NCI-H748 (cell line): Measurements from ENCODE around the gene ARL15.
"Not testable (repeated sequence)": the region's sequence is repeated elsewhere in the genome, so short reads cannot be mapped to it uniquely, and the experiment has no call there.

Experiments
- DNase-seq: peaks from one replicate; lab custom pipeline; 2025; ENCODE audit not compliant: unreplicated experiment; lab: John Stamatoyannopoulos, UW

Gene ARL15

DNA sequence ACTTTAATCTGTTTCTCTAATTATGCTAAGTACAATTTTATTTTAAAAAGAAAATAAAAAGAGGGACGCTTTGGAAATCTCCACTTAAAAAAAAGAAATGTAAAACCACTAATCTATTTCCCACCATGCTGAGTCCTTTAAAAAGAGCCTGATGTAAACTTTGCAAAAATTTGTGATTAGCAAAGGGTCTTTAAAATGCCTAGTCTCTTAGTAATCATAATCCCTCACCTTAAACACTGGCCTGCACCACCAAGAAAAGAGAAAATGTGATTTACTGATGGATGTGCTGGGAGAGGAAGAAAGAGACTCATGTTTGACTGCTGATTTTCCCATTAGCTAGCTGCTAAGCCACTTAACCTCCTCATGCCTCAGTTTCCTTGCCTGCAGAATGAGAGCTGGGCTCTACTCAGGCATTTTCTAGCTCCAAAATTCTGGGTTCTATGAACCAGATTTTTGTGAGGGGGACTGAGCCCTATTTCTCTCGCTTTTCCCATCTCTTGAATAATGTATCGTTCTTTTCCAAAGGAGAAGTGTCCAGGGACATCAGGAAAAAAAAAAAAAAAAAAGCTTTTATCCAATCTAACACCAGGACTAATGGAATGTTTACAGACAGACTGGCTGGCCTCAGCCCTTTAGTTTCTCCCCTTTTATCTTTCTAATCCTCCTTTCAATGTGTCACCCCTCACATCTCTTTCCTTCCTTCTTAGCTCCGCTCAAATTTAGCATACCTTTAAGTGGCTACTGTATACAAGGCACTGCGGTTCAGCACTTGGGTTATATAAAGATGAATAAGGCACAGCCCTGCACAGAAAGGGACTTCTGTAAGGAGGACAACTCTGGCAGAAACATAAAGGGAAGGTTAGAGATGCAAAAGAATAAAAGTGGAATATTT, 312.4 kb downstream of the ARL15 start:
- no peak for DNase-seq

DNA sequence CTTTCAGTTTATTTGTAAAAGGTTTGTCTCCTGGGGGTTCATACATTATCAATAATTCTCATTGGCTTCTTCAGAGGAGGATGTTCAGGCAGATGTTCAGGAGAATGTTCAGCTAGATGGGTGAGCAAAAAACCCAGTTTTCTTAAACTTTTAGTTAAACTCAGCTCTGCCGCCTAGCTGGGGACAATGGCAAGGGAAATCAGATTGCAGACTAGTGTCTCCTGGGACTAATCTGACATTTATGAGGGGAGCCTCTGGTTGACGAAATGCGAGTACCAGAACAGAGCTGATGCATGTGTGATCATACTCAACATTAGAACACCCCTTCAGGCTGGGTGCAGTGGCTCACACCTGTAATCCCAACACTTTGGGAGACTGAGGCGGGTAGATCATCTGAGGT, 314.4 kb downstream of the ARL15 start:
- DNase-seq = no peak

DNA sequence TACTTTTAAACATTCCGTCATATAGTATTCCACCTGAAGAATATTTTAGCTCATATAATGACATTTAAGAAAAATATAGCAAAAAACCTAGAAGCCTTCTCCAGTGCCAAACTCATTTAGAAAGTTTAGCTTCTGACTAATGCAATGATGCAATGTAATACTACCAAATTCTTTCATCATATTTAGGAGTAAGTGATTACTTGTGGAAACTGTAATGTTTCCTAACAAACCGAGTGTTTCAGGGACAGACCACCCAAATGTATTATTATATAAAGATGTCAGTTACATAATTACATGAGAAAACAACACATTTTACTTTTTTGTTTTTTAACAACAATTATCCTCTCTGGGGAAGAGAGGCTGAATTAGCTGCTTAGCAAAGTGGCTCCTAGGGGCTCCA, 316.2 kb downstream of the ARL15 start:
- DNase-seq = no peak

DNA sequence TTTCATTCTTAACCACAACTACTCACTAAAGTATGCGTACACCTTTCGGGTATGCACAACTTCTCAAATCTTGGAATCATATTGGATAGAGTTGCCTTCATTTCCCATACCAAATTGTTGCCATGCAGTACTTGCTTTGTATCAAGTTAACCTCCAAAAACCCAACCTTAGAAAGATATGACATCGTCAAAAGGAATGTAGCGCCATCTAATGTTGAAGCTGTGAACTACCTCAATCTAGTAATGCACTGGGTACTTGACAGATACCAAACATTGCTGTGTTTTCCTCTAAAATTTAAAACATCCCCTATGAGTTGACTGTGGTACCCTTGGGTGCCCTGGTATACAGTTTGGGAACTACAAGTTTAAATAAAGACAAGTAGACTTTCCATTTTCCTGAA, 318.4 kb downstream of the ARL15 start:
- DNase-seq = peak; percentile 39

DNA sequence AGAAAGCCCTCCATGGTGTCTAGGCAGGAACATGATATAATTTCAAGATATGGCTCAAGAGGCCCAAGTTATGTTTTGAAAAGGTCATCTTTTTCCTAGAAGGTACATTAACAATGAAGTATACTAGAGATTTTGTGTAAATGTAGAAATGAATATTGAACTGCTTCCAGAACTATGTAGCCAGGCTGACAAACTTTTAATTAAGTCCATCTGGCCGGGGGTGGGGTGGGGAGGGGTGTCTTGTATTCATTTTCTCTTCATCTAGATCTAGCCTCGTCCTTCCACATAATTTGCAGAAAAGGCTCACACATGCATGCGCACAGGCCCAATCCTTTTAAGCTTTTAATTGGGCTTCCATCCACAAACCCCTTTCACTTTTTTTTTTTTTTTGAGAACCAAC, 323.3 kb downstream of the ARL15 start:
- DNase-seq = no peak

DNA sequence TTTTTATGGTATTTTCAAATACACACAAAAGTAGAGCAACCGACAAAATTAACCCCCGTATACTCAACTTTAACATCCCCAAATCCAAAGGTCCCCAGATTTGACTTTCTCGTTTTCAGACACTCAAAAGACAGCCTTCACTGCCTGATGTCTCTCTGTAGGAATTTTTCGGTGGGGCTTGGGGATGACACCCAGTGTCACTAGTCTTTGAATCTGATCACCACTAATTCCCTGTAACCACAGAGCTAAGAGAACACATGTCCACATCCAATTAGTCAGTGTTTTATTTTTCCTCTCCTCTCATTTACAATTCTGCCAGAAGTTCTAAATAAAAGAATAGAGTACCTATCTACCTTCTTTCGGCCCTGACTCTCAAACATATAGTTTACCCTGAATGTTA, 324.6 kb downstream of the ARL15 start:
- no peak for DNase-seq

DNA sequence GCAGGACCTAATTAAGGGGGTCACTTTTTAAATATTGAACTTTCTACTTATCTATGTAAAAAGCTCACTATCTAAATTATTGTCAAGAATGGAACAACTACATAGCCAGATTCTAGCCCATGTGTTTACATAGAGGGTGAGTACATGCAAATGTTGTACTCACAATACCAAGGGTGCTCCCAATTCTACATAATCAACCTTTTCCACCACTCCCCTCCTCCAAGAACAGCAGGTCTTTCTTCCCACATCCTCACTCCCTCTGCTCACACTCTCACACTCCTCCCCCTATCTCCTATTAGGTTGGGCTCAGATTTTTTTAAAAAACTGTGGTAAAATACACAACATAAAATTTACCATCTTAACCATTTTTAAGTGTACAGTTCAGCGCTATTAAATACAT, 325.4 kb downstream of the ARL15 start:
- no peak for DNase-seq

DNA sequence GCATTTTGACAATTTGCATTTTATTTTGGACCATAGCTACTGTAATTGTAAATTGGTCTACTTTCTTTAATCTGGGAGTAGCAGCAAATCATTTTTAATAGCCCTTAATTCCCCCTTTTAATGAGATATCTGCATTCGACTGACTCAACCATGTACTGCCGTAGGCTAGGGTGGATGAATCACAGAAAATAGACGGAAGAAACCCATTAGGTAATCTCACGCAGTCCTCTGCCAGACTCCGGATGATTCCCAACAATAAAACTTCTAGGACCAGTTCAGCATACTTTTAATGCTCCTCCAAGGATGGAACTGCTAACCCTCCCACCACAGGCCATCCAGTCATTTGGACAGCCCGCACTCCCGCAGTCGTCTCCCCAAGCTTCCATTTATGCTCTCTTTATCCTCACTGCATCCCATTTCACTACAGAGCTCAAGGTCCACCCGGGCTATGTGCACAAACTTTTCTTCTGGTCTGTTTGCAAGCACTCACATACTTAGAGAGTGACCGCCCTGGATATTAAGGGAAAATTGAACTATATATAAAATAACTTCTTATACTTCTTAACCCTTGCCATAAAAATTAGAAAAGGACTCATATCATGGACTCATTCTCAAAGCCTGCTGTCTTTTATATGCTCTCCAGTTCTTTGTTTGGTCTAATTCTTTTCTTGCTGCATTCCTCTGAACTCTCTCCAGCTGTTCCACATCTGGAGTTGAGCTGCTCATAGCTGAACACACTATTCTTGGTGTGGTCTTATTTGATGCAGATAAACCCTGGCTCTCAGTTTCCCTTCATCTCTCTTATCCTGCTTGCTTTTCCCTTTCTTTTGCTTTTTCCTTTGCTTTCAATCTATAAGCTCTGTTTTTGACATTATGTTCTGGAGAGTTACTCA, 326.6 kb downstream of the ARL15 start:
- DNase-seq = no peak

DNA sequence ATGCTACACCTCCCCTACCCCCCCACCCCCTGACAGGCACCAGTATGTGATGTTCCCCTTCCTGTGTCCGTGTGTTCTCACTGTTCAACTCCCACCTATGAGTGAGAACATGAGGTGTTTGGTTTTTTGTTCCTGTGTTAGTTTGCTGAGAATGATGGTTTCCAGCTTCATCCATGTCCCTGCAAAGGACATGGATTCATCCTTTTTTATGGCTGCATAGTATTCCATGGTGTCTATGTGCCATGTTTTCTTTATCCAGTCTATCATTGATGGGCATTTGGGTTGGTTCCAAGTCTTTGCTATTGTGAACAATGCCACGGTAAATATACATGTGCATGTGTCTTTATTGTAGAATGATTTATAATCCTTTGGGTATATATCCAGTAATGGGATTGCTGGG, 328.1 kb downstream of the ARL15 start:
- not testable (repeated sequence) for DNase-seq

DNA sequence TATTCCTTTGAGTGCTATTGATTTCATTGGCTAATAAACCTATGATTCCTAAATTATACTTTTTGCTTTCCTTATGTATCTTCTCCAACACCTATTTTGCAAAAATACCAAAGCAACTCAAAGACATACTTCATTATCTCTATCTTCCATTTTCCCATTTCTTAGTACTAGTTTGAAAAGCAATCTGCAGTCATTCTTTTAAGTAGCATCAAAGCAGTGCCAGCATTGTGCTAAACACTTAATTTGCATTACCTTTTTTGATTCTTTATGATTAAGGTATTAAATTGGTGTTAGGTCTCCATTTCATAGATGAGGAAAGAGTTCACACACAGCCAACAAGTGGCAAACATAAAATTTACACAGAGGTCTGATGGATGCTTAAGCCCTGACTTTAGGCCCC, 330.3 kb downstream of the ARL15 start:
- DNase-seq = no peak

DNA sequence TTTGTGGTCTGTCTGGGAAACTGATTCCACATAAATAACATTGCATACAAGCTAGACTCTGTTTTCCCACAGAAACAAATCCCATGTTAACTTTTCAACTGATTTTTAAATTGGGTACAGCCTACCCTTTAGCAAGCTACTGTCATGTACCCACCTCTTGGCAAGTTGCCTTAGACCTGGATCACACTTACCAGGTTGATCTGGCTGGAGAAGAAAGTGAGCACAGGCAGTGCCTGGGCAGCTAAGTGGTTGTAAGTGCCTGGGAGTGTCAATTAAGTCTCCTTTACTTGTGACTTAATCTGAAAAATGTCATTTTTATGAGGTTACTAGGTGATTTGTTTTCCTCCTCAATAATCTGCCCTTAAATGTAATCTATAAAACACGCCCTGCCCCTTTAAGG, 336.4 kb downstream of the ARL15 start:
- DNase-seq = no peak

DNA sequence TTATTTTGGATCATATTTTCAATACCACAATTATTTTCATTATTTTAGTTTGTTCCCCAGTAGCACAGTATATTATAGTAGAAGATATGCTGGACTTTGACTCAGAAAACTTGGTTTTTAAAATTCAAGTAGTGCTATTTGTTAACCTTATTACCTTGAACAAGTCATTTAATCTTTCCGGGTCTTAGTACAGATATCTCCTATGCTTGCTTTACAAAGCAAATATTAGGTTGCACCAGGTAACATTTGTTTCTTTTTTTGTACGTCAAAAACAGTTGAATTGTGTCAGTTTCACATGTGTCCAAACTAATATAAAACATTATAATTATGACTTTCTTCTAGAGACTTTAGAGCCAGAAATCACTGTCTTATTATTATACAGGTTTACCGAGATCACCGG, 338.1 kb downstream of the ARL15 start:
- DNase-seq = no peak

DNA sequence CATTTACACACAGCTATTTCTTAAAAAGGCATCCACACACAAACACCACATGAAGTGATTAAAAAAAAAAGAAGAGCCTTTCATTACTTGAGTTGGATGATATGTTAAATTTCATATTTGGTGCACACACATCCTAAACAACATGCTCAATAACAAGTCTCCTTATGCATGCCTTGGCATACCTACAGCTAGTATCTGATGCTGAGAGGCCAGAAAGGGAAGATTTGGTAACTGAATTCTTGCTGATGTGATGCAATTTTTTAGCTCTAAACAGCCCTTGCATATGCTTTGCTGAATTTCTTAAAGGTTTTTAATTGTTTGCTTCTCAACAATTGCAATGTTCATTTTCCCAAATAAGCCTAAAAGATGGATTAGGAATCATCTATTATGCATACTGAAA, 338.8 kb downstream of the ARL15 start:
- DNase-seq = no peak

DNA sequence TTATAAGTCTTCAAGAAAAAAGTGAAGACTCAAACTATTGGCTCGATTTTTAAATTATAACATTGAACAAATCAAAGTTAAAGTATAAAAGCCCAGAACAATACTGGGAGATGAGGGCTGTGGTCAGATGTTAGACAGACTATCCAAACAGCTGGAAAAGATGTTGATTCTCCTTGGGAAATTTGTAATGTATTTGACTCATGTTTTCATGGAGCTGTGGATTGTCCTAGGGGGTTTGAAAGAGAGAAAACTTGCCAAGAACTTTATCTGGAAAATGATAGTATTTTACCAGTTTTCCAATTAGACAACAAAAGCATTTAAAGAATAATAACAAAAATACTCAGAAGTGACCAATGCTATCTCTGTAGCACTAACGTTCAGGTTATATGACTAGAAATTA, 339.2 kb downstream of the ARL15 start:
- no peak for DNase-seq

DNA sequence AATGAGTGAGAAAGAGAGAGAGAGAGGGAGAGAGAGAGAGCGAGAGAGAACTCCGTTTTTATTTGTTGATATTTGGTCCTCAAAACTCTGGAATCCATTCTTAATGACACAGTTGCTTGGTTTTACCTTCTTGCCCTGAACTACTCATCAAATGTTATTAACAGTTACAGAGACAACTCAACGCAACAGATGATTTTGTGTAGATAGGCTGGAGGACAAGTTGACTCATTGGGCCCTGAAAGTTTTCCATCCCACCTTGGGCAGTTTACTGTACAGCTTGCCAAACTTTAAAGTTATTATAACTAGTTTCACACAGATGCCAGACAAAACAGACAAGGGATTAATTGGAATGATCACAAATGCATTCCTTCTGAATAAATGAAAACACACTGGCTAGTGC, 339.9 kb downstream of the ARL15 start:
- no peak for DNase-seq

DNA sequence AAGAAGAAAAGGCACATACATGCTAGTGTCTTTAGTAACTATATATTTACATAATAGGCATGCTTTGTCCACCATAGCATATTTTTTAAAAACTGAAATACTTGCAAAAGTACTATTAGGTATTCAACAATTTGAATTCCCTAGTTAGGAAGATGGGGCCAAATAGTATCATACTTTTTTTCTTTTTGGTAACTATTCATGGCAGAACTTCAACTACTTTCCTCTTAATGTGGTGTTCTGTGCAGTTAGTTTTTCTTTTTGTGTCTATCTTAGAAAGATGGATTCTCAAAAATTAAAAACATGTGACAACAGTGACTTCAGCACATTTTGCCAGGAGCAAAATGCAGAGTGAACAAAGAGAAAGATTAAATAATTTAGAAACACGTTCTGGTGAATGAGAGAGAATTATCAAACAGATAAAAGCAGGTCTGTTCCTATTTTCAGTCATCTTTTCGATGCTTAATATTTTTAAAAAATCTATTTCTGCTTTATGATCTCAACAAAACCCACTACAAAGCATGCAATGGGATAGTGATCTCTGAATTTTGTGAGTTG, 341.1 kb downstream of the ARL15 start:
- DNase-seq = no peak

DNA sequence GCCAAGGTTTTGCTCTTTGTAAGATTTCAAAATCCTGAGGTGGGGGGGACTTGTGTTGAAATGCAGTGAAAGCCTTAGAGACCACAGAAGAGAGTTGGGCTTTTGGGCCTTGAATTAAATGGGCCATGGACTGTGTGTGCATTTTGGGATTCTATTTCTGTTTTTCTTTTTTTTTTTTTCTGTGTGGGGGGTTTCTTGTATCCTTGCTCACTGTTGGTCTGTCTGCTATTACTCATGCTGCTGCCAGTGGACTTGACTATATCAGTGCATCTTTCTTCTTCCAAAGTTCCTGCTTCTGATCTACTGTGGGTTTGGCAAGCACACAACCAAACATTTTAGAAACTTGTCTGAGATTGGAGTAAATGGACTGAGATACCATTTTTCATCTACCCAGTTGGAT, 344.9 kb downstream of the ARL15 start:
- no peak for DNase-seq

DNA sequence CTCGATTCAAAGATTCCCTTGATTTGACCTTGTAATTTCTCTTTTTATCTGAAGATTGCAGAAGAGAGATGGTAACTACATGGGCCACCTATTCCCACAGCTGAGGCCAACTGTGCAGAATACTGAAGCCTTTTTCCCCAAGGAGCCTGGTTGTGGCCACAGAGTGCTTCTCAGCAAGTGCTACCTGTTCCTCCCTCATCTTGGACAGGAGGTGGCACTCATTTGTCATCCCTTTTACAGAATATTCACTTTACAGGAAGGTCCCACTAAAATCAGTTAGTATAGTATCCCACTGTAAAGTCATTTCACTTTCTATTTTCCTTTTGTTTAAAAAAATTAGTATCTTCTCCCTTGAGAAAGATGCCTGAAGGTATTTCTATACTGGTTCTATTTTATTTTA, 346.4 kb downstream of the ARL15 start:
- DNase-seq = no peak

DNA sequence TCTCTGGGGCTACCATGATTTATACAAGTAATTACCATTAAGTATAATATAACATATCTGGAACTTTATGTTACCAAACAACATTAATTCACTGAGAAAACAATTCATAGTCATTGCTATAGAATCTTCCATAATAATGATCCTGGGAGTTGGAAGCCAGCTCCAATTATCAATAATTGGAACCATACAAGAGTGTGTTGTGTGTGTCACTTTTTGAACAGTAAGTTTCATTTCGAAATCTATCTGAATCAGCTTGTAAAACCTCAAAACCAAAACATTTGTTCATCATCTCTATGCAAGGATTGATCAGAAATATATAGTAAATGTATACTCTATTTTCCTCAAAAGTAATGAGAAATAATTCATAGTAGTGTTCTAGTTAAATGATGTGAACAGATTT, 348.1 kb downstream of the ARL15 start:
- no peak for DNase-seq

DNA sequence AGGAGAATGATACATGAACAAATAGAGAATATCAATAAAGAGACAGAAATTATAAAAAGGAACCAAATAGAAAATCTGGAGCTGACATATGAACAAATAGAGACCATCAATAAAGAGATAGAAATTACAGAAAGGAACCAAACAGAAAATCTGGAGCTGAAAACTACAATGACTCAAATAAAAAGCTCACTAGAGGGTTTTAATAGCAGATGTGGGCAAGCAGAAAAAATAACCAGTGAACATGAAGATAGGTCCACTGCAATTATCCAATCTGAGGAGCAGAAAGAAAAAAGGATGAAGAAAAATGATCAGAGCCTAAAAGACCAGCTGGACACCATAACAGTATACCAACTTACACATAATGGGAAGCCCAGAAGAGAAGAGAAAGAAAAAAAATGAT, 353.7 kb downstream of the ARL15 start:
- no peak for DNase-seq

DNA sequence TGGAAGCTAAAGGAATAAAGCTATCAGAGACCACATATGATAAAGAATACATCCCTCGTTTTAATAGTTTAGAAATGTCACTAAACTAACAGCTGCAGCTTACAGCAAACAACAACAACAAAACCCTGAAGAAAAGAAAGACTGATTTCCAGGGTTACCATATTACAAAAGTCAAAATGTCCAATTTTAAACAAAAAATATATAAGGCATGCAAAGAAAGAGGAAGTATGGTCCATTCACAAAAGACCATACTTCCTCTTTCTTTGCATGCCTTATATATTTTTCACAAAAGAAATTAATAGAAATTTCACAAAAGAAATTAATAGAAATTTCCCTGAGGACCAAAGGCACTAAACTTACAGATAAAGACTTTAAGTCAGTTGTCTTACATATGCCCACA, 354.2 kb downstream of the ARL15 start:
- no peak for DNase-seq

DNA sequence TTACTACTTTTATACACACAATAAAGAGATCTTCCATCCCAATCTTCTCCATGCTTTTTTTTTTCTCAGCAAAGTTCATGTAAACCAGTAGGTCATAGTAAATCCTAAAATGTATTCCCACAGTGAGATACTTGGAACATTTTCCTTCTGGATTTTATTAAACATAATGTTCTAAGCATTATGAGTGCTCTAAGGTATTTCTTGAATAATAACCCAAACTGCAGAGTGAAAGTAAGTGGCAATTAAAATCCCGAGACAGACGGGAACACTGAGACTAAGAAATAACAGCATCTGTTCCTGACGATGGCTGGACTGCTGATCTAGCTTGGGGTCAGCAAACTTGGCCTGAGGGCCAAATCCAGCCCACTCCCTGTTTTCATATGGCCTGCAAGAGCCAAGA, 359.8 kb downstream of the ARL15 start:
- no peak for DNase-seq
